Calu3 (cell line): ENCODE results near the gene CSF3R. TPM values are rescaled to one million over a fixed set of nuclear protein-coding genes. Genes with fewer than 3 reads are reported as not detected.
"Not testable (repeated sequence)": the region's sequence is repeated elsewhere in the genome, so short reads cannot be mapped to it uniquely, and the experiment has no call there.

ENCODE experiments used
- BruUV-seq: library from RNA; stranded (reverse); fragments of 400-500 nt; replicated peaks from 2 replicates; lab custom pipeline; 2021; lab: Mats Ljungman, UMichigan
- CTCF ChIA-PET: fragments of 300-600 bp; sonication (Branson Sonifier 250); formaldehyde crosslinking; loops from one replicate; lab custom pipeline; 2022; ENCODE audit warnings: antibody characterized with exemption; lab: Charles Lee
- DNase-seq: peaks from one replicate; pipeline ENCODE4 v3.0.0; 2022
- H3K27ac Mint-ChIP-seq: one replicate; pipeline ENCODE4 v1.8.0; 2022; ENCODE audit warnings: mixed read lengths; ENCODE audit not compliant: unreplicated experiment
- H3K27me3 Mint-ChIP-seq: one replicate; pipeline ENCODE4 v1.8.0; 2022; ENCODE audit warnings: mixed read lengths; ENCODE audit not compliant: unreplicated experiment
- H3K36me3 Mint-ChIP-seq: one replicate; pipeline ENCODE4 v1.8.0; 2022; ENCODE audit warnings: mild to moderate bottlenecking, moderate library complexity, mixed read lengths; ENCODE audit not compliant: insufficient read depth, unreplicated experiment
- H3K4me1 Mint-ChIP-seq: one replicate; pipeline ENCODE4 v1.8.0; 2022; ENCODE audit warnings: mild to moderate bottlenecking, low read depth, mixed read lengths; ENCODE audit not compliant: unreplicated experiment
- H3K4me3 Mint-ChIP-seq: one replicate; pipeline ENCODE4 v1.8.0; 2022; ENCODE audit warnings: mild to moderate bottlenecking, low read depth, moderate library complexity, mixed read lengths; ENCODE audit not compliant: unreplicated experiment
- H3K9me3 Mint-ChIP-seq: one replicate; pipeline ENCODE4 v1.8.0; 2022; ENCODE audit warnings: low read depth, mixed read lengths; ENCODE audit not compliant: unreplicated experiment
- intact Hi-C: fragments of 100-400 bp; cut with micrococcal nuclease; formaldehyde crosslinking; loops from one replicate; pipeline ENCODE4 v1.10.0; 2022; ENCODE audit not compliant: unreplicated experiment
- total RNA-seq: library from RNA; stranded (reverse); gene quantifications from 2 replicates; pipeline ENCODE4 v1.2.3, GENCODE V29; 2022
- TF ChIP-seq, protein P1 (sequence below): fragments of 200-600 bp; IDR thresholded peaks from one replicate; pipeline ENCODE4 v1.8.0; 2022; ENCODE audit warnings: antibody characterized with exemption; ENCODE audit not compliant: unreplicated experiment

Gene CSF3R
- total RNA-seq, 1 experiment from 2014 or later: not detected

DNA sequence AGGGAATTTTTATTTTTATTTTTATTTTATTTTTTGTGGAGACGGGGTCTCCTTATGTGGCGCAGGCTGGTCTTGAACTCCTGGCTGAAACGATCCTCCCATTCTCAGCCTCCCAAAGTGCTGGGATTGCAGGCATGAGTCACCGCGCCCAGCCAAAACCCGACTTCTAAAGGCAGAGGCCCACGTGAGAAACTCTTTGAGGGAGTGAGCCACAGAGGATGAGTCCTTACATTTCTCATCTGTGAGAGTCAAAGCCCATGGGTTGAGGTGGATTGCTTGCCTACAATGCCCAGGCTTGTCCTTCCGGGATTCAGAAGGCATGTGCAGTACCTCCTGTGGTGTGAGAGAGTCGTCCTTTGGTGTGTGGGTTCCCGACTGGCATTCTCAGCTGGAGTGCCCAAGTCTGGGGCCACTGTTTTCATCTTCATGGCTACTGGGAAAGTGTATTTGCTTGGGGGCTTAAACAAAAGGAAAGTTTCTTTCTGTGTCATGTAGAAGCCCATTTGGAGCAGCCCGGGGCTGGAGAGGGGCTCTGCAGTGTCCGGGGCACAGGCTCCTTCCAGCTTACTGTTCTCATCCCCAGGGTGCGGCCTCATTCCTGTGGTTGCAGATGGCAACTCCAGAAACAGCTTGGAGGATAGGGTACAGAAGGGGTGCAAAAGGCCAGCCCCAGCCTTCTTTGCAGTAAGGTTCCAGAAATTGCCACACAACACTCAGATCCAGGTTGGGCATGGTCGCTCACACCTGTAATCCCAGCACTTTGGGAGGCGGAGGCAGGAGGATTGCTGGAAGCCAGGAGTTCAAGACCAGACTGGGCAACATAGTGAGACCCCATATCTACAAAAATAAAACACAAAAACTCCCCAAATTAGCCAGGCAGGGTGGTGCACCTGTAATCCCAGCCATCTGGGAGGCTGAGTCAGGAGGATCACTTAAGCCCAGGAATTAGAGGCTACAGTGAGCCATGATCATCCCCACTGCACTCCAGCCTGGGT, 29.4 kb upstream of the CSF3R start:
- intact Hi-C loops: no loop called here

DNA sequence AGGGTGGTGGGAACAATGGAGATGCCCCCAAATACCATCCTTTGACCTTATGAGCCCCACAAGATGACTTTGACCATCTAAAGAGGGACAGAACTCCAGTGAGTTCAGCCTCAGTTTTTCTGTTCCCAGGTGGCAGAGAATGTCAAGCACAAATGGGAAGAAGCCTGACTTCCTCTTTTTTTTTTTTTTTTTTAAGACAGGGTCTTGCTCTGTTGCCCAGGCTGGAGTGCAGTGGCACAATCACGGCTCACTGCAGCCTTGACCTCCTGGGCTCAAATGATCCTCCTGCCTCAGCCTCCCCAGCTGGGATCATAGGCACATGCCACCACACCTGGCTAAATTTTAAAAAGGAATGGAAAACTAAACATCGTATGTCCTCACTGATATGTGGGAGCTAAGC, 28.5 kb upstream of the CSF3R start:
- not testable (repeated sequence) for DNase-seq, BruUV-seq
- CTCF ChIA-PET: interaction anchor here (0.7 kb wide), 1 partner anchor 115 kb away, joined by 5 read pairs; no protein-coding TSS in a partner anchor

More for the DNA sequence above, 29.4 kb upstream of the CSF3R start:
- TF ChIP-seq, protein P1, sequence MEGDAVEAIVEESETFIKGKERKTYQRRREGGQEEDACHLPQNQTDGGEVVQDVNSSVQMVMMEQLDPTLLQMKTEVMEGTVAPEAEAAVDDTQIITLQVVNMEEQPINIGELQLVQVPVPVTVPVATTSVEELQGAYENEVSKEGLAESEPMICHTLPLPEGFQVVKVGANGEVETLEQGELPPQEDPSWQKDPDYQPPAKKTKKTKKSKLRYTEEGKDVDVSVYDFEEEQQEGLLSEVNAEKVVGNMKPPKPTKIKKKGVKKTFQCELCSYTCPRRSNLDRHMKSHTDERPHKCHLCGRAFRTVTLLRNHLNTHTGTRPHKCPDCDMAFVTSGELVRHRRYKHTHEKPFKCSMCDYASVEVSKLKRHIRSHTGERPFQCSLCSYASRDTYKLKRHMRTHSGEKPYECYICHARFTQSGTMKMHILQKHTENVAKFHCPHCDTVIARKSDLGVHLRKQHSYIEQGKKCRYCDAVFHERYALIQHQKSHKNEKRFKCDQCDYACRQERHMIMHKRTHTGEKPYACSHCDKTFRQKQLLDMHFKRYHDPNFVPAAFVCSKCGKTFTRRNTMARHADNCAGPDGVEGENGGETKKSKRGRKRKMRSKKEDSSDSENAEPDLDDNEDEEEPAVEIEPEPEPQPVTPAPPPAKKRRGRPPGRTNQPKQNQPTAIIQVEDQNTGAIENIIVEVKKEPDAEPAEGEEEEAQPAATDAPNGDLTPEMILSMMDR: no peak
- Mint-ChIP-seq H3K9me3 (no peaks in the 10 kb centered on the region), H3K27ac (no peak overlapping the region), H3K27me3 (peaks cover 74% of the 10 kb centered on the region), H3K4me3 (no peak overlapping the region), H3K4me1 (no peaks in the 10 kb centered on the region), H3K36me3 (no peaks in the 10 kb centered on the region)
- no TSS peak for BruUV-seq
- CTCF ChIA-PET: interaction anchor here (0.7 kb wide), 1 partner anchor 114 kb away, joined by 5 read pairs; no protein-coding TSS in a partner anchor
- DNase-seq: no peak

DNA sequence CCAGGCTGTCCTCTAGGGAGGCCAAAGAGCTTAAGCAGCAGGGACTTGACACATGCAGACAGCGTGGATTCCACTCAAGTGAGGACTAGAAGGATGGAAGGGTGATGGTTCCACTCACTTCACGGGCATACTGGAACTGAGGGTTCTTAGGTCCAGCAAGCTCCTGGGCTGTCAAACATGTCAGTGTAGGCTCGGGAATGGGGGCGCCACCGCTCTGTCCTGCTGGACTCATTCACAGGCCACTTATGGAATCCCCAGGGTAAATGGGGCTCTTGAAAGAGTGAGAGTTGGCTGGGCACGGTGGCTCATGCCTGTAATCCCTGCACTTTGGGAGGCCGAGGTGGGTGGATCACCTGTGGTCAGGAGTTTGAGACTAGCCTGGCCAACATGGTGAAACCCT, 27.7 kb upstream of the CSF3R start:
- Mint-ChIP-seq H3K4me1 (no peaks in the 10 kb centered on the region), H3K36me3 (no peaks in the 10 kb centered on the region), H3K9me3 (no peaks in the 10 kb centered on the region), H3K27ac (no peak overlapping the region), H3K4me3 (no peak overlapping the region), H3K27me3 (peaks cover 79% of the 10 kb centered on the region)
- TF ChIP-seq, protein P1: no peak
- CTCF ChIA-PET: interaction anchor here (0.5 kb wide), 1 partner anchor 219 kb away, joined by 3 read pairs; no protein-coding TSS in a partner anchor
- no TSS peak for BruUV-seq
- intact Hi-C loops: no loop called here
- DNase-seq: no peak

More for the DNA sequence above, 28.5 kb upstream of the CSF3R start:
- H3K4me3 Mint-ChIP-seq, H3K36me3 Mint-ChIP-seq, intact Hi-C loops, H3K9me3 Mint-ChIP-seq, H3K27ac Mint-ChIP-seq, H3K4me1 Mint-ChIP-seq: not testable (repeated sequence)
- H3K27me3 Mint-ChIP-seq: peaks cover 77% of the 10 kb centered on the region

DNA sequence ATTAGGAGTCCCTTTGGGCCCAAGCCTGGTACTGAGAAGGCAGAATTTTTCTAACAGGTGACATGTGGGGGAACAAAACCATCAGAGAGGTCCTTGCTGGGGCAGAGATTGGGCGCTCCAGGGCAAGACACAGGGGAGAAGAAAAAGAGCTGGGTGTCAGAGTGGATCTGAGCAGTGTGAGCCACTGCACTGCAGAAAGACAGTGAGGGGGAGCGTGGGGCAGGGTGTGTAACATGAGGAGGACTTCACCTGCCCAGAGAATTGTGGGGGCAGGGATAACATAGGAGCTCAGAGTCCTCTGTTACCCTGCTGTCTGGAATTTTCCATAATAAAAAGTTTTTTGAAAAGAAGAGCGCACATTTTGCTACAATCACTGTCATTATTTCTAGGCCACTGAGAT, 25.5 kb upstream of the CSF3R start:
- Mint-ChIP-seq H3K9me3 (no peaks in the 10 kb centered on the region), H3K4me3 (no peak overlapping the region), H3K27me3 (peaks cover 80% of the 10 kb centered on the region), H3K27ac (no peak overlapping the region), H3K36me3 (no peaks in the 10 kb centered on the region), H3K4me1 (no peaks in the 10 kb centered on the region)
- intact Hi-C loops: no loop called here
- CTCF ChIA-PET: no interaction called here
- no TSS peak for BruUV-seq
- DNase-seq: no peak
- TF ChIP-seq, protein P1: no peak
